WI38 (cell line): Measurements from ENCODE around the gene ZSCAN25.
"Not testable (repeated sequence)": the region's sequence is repeated elsewhere in the genome, so short reads cannot be mapped to it uniquely, and the experiment has no call there.

Experiments
- H3K4me3 ChIP-seq: 2 replicates; pipeline ENCODE4 v1.5.1; 2011; ENCODE audit warnings: low read depth, mild to moderate bottlenecking, control low read depth, low read length
- CTCF ChIP-seq: IDR thresholded peaks from 2 replicates; pipeline ENCODE4 v1.5.1; 2012; ENCODE audit warnings: low read depth, mild to moderate bottlenecking, control low read depth, low read length

ZSCAN25 gene

GRCh38 chr7:99651290-99651689 lies 34.5 kb downstream of the ZSCAN25 start:
- H3K4me3 ChIP-seq, result no peak overlapping the region
- no peak for TF ChIP-seq CTCF

- TF ChIP-seq CTCF, result no peak
- H3K4me3 ChIP-seq, result no peak overlapping the region
Observed at GRCh38 chr7:99652671-99653070, 35.9 kb downstream of the ZSCAN25 start.

- H3K4me3 ChIP-seq, result not testable (repeated sequence)
Observed at GRCh38 chr7:99653269-99653668, 36.5 kb downstream of the ZSCAN25 start.

- TF ChIP-seq CTCF, result no peak
- H3K4me3 ChIP-seq, result no peak overlapping the region
Observed at GRCh38 chr7:99653754-99654153, 37.0 kb downstream of the ZSCAN25 start.

GRCh38 chr7:99654626-99655025 lies 37.9 kb downstream of the ZSCAN25 start:
- H3K4me3 ChIP-seq, result not testable (repeated sequence)

- H3K4me3 ChIP-seq, result not testable (repeated sequence)
Observed at GRCh38 chr7:99657879-99658278, 41.1 kb downstream of the ZSCAN25 start.

GRCh38 chr7:99665312-99666012 lies 48.7 kb downstream of the ZSCAN25 start:
- no peak for TF ChIP-seq CTCF
- H3K4me3 ChIP-seq, result no peak overlapping the region

- H3K4me3 ChIP-seq, result no peak overlapping the region
- TF ChIP-seq CTCF, result no peak
Observed at GRCh38 chr7:99666013-99666395, 49.3 kb downstream of the ZSCAN25 start.

- no peak for TF ChIP-seq CTCF
- H3K4me3 ChIP-seq, result no peak overlapping the region
Observed at GRCh38 chr7:99667179-99667578, 50.4 kb downstream of the ZSCAN25 start.
